H9 (cell line): Measurements from ENCODE around the gene OR11L1. TPM values are rescaled to one million over a fixed set of nuclear protein-coding genes. Genes with fewer than 3 reads are reported as not detected.

Experiments used
- DNase-seq: peaks from one replicate; pipeline ENCODE4 v3.0.0-alpha.2; 2017
- H2AFZ ChIP-seq: one replicate; pipeline ENCODE4 v1.6.1; 2013; ENCODE audit warnings: mild to moderate bottlenecking, low read length, control low read depth, moderate library complexity
- H2AK5ac ChIP-seq: 2 replicates; pipeline ENCODE4 v1.6.1; 2013; ENCODE audit warnings: low read length, control low read depth, mixed read lengths; ENCODE audit not compliant: insufficient read length
- H2BK120ac ChIP-seq: one replicate; pipeline ENCODE4 v1.6.1; 2013; ENCODE audit warnings: low read depth, mild to moderate bottlenecking, low read length, control low read depth, inconsistent platforms; ENCODE audit not compliant: poor library complexity, severe bottlenecking
- H2BK12ac ChIP-seq: 2 replicates; pipeline ENCODE4 v1.6.1; 2013; ENCODE audit warnings: low read length, control low read depth, mixed read lengths, low read depth; ENCODE audit not compliant: insufficient read length
- H2BK15ac ChIP-seq: 2 replicates; pipeline ENCODE4 v1.6.1; 2013; ENCODE audit warnings: low read depth, low read length, control low read depth
- H2BK20ac ChIP-seq: one replicate; pipeline ENCODE4 v1.6.1; 2013; ENCODE audit warnings: low read depth, mild to moderate bottlenecking, low read length, control low read depth, inconsistent platforms; ENCODE audit not compliant: poor library complexity, severe bottlenecking
- H2BK5ac ChIP-seq: 2 replicates; pipeline ENCODE4 v1.6.1; 2013; ENCODE audit warnings: low read length, control low read depth, mixed read lengths; ENCODE audit not compliant: insufficient read length
- H3K14ac ChIP-seq: 2 replicates; pipeline ENCODE4 v1.6.1; 2013; ENCODE audit warnings: low read length, control low read depth; ENCODE audit not compliant: insufficient read depth
- H3K18ac ChIP-seq: 2 replicates; pipeline ENCODE4 v1.6.1; 2013; ENCODE audit warnings: low read depth, mild to moderate bottlenecking, mixed read lengths, low read length, control low read depth; ENCODE audit not compliant: insufficient read length
- H3K23ac ChIP-seq: 2 replicates; pipeline ENCODE4 v1.6.1; 2013; ENCODE audit warnings: low read length, control low read depth, mixed read lengths, low read depth; ENCODE audit not compliant: insufficient read length
- H3K23me2 ChIP-seq: 2 replicates; pipeline ENCODE4 v1.6.1; 2013; ENCODE audit warnings: low read depth, mild to moderate bottlenecking, mixed read lengths, low read length, control low read depth; ENCODE audit not compliant: insufficient read length, poor library complexity, severe bottlenecking
- H3K27ac ChIP-seq: 2 replicates; pipeline ENCODE4 v1.5.1; 2013; ENCODE audit warnings: low read length, control low read depth, mixed read lengths, low read depth; ENCODE audit not compliant: insufficient read length
- H3K27me3 ChIP-seq: 2 replicates; pipeline ENCODE4 v1.6.1; 2013; ENCODE audit warnings: low read length, control low read depth, inconsistent platforms; ENCODE audit not compliant: insufficient read depth
- H3K4ac ChIP-seq: 2 replicates; pipeline ENCODE4 v1.6.1; 2013; ENCODE audit warnings: low read depth, mild to moderate bottlenecking, control low read depth, inconsistent platforms, low read length, moderate library complexity
- H3K4me1 ChIP-seq: 2 replicates; pipeline ENCODE4 v1.6.1; 2013; ENCODE audit warnings: low read length, control low read depth, inconsistent platforms; ENCODE audit not compliant: insufficient read depth
- H3K4me2 ChIP-seq: 2 replicates; pipeline ENCODE4 v1.6.1; 2013; ENCODE audit warnings: low read length, control low read depth, mixed read lengths; ENCODE audit not compliant: insufficient read length, insufficient read depth
- H3K56ac ChIP-seq: 2 replicates; pipeline ENCODE4 v1.6.1; 2013; ENCODE audit warnings: low read depth, mild to moderate bottlenecking, mixed read lengths, low read length, control low read depth; ENCODE audit not compliant: insufficient read length
- H3K79me1 ChIP-seq: 2 replicates; pipeline ENCODE4 v1.6.1; 2013; ENCODE audit warnings: low read depth, mild to moderate bottlenecking, moderate library complexity, low read length, control low read depth, inconsistent platforms; ENCODE audit not compliant: insufficient read depth, poor library complexity, severe bottlenecking
- H3K79me2 ChIP-seq: 2 replicates; pipeline ENCODE4 v1.6.1; 2013; ENCODE audit warnings: low read length, control low read depth, inconsistent platforms; ENCODE audit not compliant: insufficient read depth
- H3K9ac ChIP-seq: 2 replicates; pipeline ENCODE4 v1.6.1; 2013; ENCODE audit warnings: low read length, control low read depth, mixed read lengths; ENCODE audit not compliant: insufficient read length; ENCODE audit errors: extremely low read depth
- H3K9me3 ChIP-seq: one replicate; pipeline ENCODE4 v1.6.1; 2013; ENCODE audit warnings: low read depth, low read length, inconsistent platforms; ENCODE audit not compliant: control insufficient read depth
- H3T11ph ChIP-seq: one replicate; pipeline ENCODE4 v1.6.1; 2013; ENCODE audit warnings: mild to moderate bottlenecking, low read length, control low read depth, inconsistent platforms
- H4K20me1 ChIP-seq: one replicate; pipeline ENCODE4 v1.6.1; 2013; ENCODE audit not compliant: control insufficient read depth, insufficient read length, insufficient read depth
- H4K5ac ChIP-seq: 2 replicates; pipeline ENCODE4 v1.6.1; 2013; ENCODE audit warnings: low read depth, mild to moderate bottlenecking, mixed read lengths, low read length, control low read depth; ENCODE audit not compliant: insufficient read length
- H4K8ac ChIP-seq: replicated peaks from 2 replicates; pipeline ENCODE4 v1.6.1; 2013; ENCODE audit warnings: low read length, control low read depth, mixed read lengths, low read depth; ENCODE audit not compliant: insufficient read length
- H4K91ac ChIP-seq: 2 replicates; pipeline ENCODE4 v1.6.1; 2013; ENCODE audit warnings: low read depth, mild to moderate bottlenecking, moderate library complexity, mixed read lengths, low read length, control low read depth; ENCODE audit not compliant: insufficient read length
- H3K27ac Mint-ChIP-seq, 3 experiments: 2 replicates in 2 of 3; 3 replicates in 1 of 3; pipeline ENCODE4 v1.8.0; 2020 to 2021; ENCODE audit warnings: mixed read lengths in 3 of 3, mild to moderate bottlenecking in 1 of 3, moderate library complexity in 1 of 3
- H3K27me3 Mint-ChIP-seq: 2 replicates; pipeline ENCODE4 v1.8.0; 2021; ENCODE audit warnings: low read depth, mild to moderate bottlenecking, moderate library complexity, mixed read lengths
- H3K36me3 Mint-ChIP-seq, 3 experiments: 2 replicates in 2 of 3; 3 replicates in 1 of 3; pipeline ENCODE4 v1.8.0; 2020 to 2021; ENCODE audit warnings: low read depth in 3 of 3, mixed read lengths in 3 of 3; ENCODE audit not compliant: insufficient read depth in 1 of 3
- H3K4me1 Mint-ChIP-seq, 2 experiments: 2 replicates each; pipeline ENCODE4 v1.8.0; 2020; ENCODE audit warnings: mixed read lengths in 2 of 2
- H3K4me3 Mint-ChIP-seq, 2 experiments: 2 replicates in 1 of 2; 3 replicates in 1 of 2; pipeline ENCODE4 v1.8.0; 2020 to 2021; ENCODE audit warnings: mild to moderate bottlenecking in 2 of 2, mixed read lengths in 2 of 2, moderate library complexity in 1 of 2
- H3K9me3 Mint-ChIP-seq, 2 experiments: 2 replicates in 1 of 2; 3 replicates in 1 of 2; pipeline ENCODE4 v1.8.0; 2020; ENCODE audit warnings: mild to moderate bottlenecking in 2 of 2, mixed read lengths in 2 of 2, moderate library complexity in 1 of 2
- WGBS: extraction: QIAGEN DNeasy Blood & Tissue Kit; methylation state at CpG from one replicate; pipeline ENCODE4 v1.1.7; 2013; ENCODE audit warnings: missing lambda C conversion rate, low lambda C conversion rate, mixed read lengths; ENCODE audit not compliant: insufficient read length; ENCODE audit errors: extremely low coverage; 5-methylcytosine and 5-hydroxymethylcytosine counted together
- total RNA-seq: library from RNA; stranded (reverse); gene quantifications from 2 replicates; pipeline ENCODE4 v1.2.1, GENCODE V29; 2021
- TF ChIP-seq, protein P1 (sequence below): fragments of 200-600 bp; sonication (generic); conservative IDR thresholded peaks from 3 replicates; pipeline ENCODE4 v1.8.0; 2021; ENCODE audit warnings: antibody characterized with exemption, mild to moderate bottlenecking

Gene OR11L1
- total RNA-seq, 1 experiment from 2014 or later: not detected

DNA sequence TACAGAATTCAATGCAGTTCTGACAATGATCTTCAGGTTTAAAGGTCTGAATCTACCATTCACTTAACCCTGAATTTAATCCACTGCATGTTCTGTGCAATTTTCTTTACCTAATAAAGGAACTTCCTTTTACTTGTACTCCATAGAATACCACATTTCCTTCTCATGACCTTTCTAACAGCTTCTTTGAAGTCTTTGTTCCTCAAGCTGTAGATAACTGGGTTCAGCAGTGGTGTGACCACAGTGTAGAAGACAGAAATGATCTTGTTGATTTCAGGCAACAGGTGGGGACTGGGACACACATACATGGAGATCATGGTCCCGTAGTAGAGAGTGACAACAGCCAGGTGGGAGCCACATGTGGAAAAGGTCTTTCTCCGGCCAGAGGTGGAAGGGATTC, 878 bp downstream of the OR11L1 start:
- Histone ChIP-seq H3K4ac (no peak overlapping the region), H3K9ac (no peak overlapping the region), H2BK20ac (no peak overlapping the region), H3K79me1 (no peaks in the 10 kb centered on the region), H3K18ac (no peak overlapping the region), H4K8ac (no peak overlapping the region), H2BK15ac (no peak overlapping the region), H3T11ph (no peak overlapping the region), H2BK12ac (no peak overlapping the region), H2BK120ac (no peak overlapping the region), H3K4me2 (no peak overlapping the region), H3K14ac (no peak overlapping the region), H4K5ac (no peak overlapping the region), H3K23me2 (no peaks in the 10 kb centered on the region), H3K79me2 (no peaks in the 10 kb centered on the region), H2BK5ac (no peak overlapping the region), H3K9me3 (peaks cover 34% of the 10 kb centered on the region), H3K56ac (no peak overlapping the region), H3K27ac (no peak overlapping the region), H3K27me3 (no peaks in the 10 kb centered on the region), H3K4me1 (no peaks in the 10 kb centered on the region), H2AK5ac (no peak overlapping the region), H4K20me1 (no peaks in the 10 kb centered on the region), H2AFZ (no peak overlapping the region), H3K23ac (no peak overlapping the region), H4K91ac (no peak overlapping the region)
- peaks cover 40 to 50% of the 10 kb centered on the region in 2 experiments for H3K9me3 Mint-ChIP-seq
- no peak overlapping the region for H3K4me3 Mint-ChIP-seq
- TF ChIP-seq, protein P1, sequence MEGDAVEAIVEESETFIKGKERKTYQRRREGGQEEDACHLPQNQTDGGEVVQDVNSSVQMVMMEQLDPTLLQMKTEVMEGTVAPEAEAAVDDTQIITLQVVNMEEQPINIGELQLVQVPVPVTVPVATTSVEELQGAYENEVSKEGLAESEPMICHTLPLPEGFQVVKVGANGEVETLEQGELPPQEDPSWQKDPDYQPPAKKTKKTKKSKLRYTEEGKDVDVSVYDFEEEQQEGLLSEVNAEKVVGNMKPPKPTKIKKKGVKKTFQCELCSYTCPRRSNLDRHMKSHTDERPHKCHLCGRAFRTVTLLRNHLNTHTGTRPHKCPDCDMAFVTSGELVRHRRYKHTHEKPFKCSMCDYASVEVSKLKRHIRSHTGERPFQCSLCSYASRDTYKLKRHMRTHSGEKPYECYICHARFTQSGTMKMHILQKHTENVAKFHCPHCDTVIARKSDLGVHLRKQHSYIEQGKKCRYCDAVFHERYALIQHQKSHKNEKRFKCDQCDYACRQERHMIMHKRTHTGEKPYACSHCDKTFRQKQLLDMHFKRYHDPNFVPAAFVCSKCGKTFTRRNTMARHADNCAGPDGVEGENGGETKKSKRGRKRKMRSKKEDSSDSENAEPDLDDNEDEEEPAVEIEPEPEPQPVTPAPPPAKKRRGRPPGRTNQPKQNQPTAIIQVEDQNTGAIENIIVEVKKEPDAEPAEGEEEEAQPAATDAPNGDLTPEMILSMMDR: no peak
- H3K27me3 Mint-ChIP-seq: no peaks in the 10 kb centered on the region
- no CpG with 5 or more reads among the region's 2 CpGs for WGBS
- 0 out of 4 replicates have a peak, but pooled peaks cover 0 to 2% of the 10 kb centered on the region in 2 experiments for H3K4me1 Mint-ChIP-seq
- no peaks in the 10 kb centered on the region; a peak in 1 of 7 replicates for H3K36me3 Mint-ChIP-seq
- H3K27ac Mint-ChIP-seq: no peak overlapping the region
- no peak for DNase-seq
